HCT116 (cell line): ENCODE results near the gene CDKAL1. TPM values are rescaled to one million over a fixed set of nuclear protein-coding genes. Genes with fewer than 3 reads are reported as not detected.

Experiments used
- ATAC-seq: fragments of 200-7000 bp; cut with Tn5 transposase; 2 replicates; pipeline ENCODE4 v1.9.1; 2020; ENCODE audit warnings: mild to moderate bottlenecking, moderate library complexity
- BruUV-seq: library from RNA; stranded (reverse); fragments of 400-500 nt; replicated peaks from 2 replicates; lab custom pipeline; 2021; lab: Mats Ljungman, UMichigan
- CTCF ChIA-PET: fragments of 300-600 bp; sonication (Branson Sonifier 250); formaldehyde crosslinking; loops from one replicate; lab custom pipeline; 2021; ENCODE audit warnings: antibody characterized with exemption; lab: Charles Lee
- POLR2A ChIA-PET: fragments of 300-600, 350-600 bp; sonication (Branson Sonifier 250); formaldehyde crosslinking; loops from one replicate; lab custom pipeline; 2021; ENCODE audit warnings: antibody characterized with exemption; lab: Charles Lee
- RAD21 ChIA-PET, 2 experiments: fragments of 300-600 bp; sonication (Branson Sonifier 250); formaldehyde crosslinking; loops; one replicate each; lab custom pipeline; 2023; ENCODE audit warnings: low total read pairs in 2 of 2; ENCODE audit not compliant: uncharacterized antibody in 2 of 2, unreplicated experiment in 2 of 2, low non-redundant PET in 1 of 2; lab: Charles Lee
- DNase-seq: peaks from one replicate; pipeline ENCODE4 v3.0.0-alpha.2; 2010; ENCODE audit warnings: low read depth, low spot score
- H2AFZ ChIP-seq: fragments of 200-600 bp; shearing (Covaris generic), sonication (generic); 2 replicates; pipeline ENCODE4 v1.6.1; 2017; ENCODE audit warnings: low read depth, mixed run types, mixed read lengths, antibody characterized with exemption, low read length; ENCODE audit not compliant: poor library complexity, severe bottlenecking
- H3K27ac ChIP-seq: 2 replicates; pipeline ENCODE4 v1.5.1; 2012; ENCODE audit warnings: low read depth, low read length
- H3K27me3 ChIP-seq: fragments of 200-600 bp; sonication (generic); 2 replicates; pipeline ENCODE4 v1.6.1; 2016; ENCODE audit warnings: mixed run types, low read length, mixed read lengths; ENCODE audit not compliant: insufficient read depth
- H3K36me3 ChIP-seq, 2 experiments: fragments of 200-500 bp in 1 of 2; fragments of 200-600 bp in 1 of 2; sonication (Bioruptor generic) in 1 of 2; sonication (generic) in 1 of 2; 2 replicates each; pipeline versions ENCODE4 v1.5.1 to v1.6.1; 2014 to 2016; ENCODE audit warnings: low read length in 2 of 2, inconsistent platforms in 1 of 2, mixed read lengths in 1 of 2, mixed run types in 1 of 2; ENCODE audit not compliant: insufficient read depth in 2 of 2, control insufficient read depth in 1 of 2
- H3K4me1 ChIP-seq, 2 experiments: fragments of 200-600 bp in 1 of 2; sonication (generic) in 1 of 2; 2 replicates each; pipeline versions ENCODE4 v1.5.1 to v1.6.1; 2012 to 2017; ENCODE audit warnings: low read length in 2 of 2, inconsistent platforms in 1 of 2, mild to moderate bottlenecking in 1 of 2, mixed read lengths in 1 of 2, mixed run types in 1 of 2, moderate library complexity in 1 of 2; ENCODE audit not compliant: insufficient read depth in 2 of 2, control insufficient read depth in 1 of 2
- H3K4me2 ChIP-seq: fragments of 200-600 bp; sonication (generic); 2 replicates; pipeline ENCODE4 v1.6.1; 2017; ENCODE audit warnings: mixed run types, low read length, mixed read lengths
- H3K4me3 ChIP-seq, 2 experiments: fragments of 200-600 bp in 1 of 2; sonication (generic) in 1 of 2; replicated peaks in 1 of 2; 2 replicates each; pipeline ENCODE4 v1.5.1; 2011 to 2016; ENCODE audit warnings: low read length in 2 of 2, control low read depth in 1 of 2, low read depth in 1 of 2, mild to moderate bottlenecking in 1 of 2, mixed read lengths in 1 of 2, mixed run types in 1 of 2
- H3K79me2 ChIP-seq: fragments of 200-600 bp; sonication (generic); 2 replicates; pipeline ENCODE4 v1.6.1; 2017; ENCODE audit warnings: mild to moderate bottlenecking, mixed run types, low read length, moderate library complexity, mixed read lengths; ENCODE audit not compliant: insufficient read depth
- H3K9ac ChIP-seq: fragments of 200-600 bp; sonication (generic); 2 replicates; pipeline ENCODE4 v1.6.1; 2016; ENCODE audit warnings: low read length, mixed read lengths
- H3K9me2 ChIP-seq: fragments of 200-600 bp; sonication (generic), shearing (Covaris generic); 2 replicates; pipeline ENCODE4 v1.6.1; 2017; ENCODE audit warnings: mixed run types, mild to moderate bottlenecking, moderate library complexity; ENCODE audit not compliant: insufficient read depth
- H3K9me3 ChIP-seq, 2 experiments: fragments of 200-500 bp in 1 of 2; fragments of 200-600 bp in 1 of 2; sonication (Bioruptor generic) in 1 of 2; sonication (generic) in 1 of 2; 2 replicates each; pipeline ENCODE4 v1.6.1; 2014 to 2017; ENCODE audit warnings: low read length in 2 of 2, mixed read lengths in 2 of 2, inconsistent platforms in 1 of 2, low read depth in 1 of 2, mild to moderate bottlenecking in 1 of 2, mixed run types in 1 of 2, moderate library complexity in 1 of 2; ENCODE audit not compliant: control insufficient read depth in 1 of 2, insufficient read depth in 1 of 2
- H4K20me1 ChIP-seq: fragments of 200-600 bp; sonication (generic), shearing (Covaris generic); 2 replicates; pipeline ENCODE4 v1.6.1; 2017; ENCODE audit warnings: mixed run types, mild to moderate bottlenecking, moderate library complexity; ENCODE audit not compliant: insufficient read depth
- CEBPB ChIP-seq: IDR thresholded peaks from 2 replicates; pipeline ENCODE4 v1.6.1; 2012; ENCODE audit warnings: low read depth
- EGR1 ChIP-seq: IDR thresholded peaks from 2 replicates; pipeline ENCODE4 v1.6.1; 2012; ENCODE audit warnings: low read depth
- ELF1 ChIP-seq: IDR thresholded peaks from 2 replicates; pipeline ENCODE4 v1.6.1; 2012; ENCODE audit warnings: low read depth, borderline replicate concordance
- EZH2 ChIP-seq: fragments of 200-600 bp; sonication (generic); IDR thresholded peaks from 2 replicates; pipeline ENCODE4 v1.6.1; 2017; ENCODE audit warnings: antibody characterized with exemption, mixed run types
- FOSL1 ChIP-seq: IDR thresholded peaks from 2 replicates; pipeline ENCODE4 v1.6.1; 2012; ENCODE audit warnings: low read depth
- JUND ChIP-seq: IDR thresholded peaks from 2 replicates; pipeline ENCODE4 v1.6.1; 2012
- POLR2A ChIP-seq: IDR thresholded peaks from 2 replicates; pipeline ENCODE4 v1.7.0; 2011; ENCODE audit warnings: borderline replicate concordance; ENCODE audit not compliant: insufficient read depth, insufficient read length; ENCODE audit errors: extremely low read depth
- RAD21 ChIP-seq: IDR thresholded peaks from 2 replicates; pipeline ENCODE4 v1.6.1; 2012; ENCODE audit warnings: low read depth, mild to moderate bottlenecking
- SRF ChIP-seq: IDR thresholded peaks from 2 replicates; pipeline ENCODE4 v1.6.1; 2012; ENCODE audit warnings: low read depth
- TCF7L2 ChIP-seq: IDR thresholded peaks from 2 replicates; pipeline ENCODE4 v1.7.0; 2011; ENCODE audit warnings: borderline replicate concordance, inconsistent platforms; ENCODE audit not compliant: insufficient read depth, insufficient read length; ENCODE audit errors: extremely low read depth
- YY1 ChIP-seq: IDR thresholded peaks from 2 replicates; pipeline ENCODE4 v1.6.1; 2011; ENCODE audit warnings: low read length, low read depth, moderate library complexity, mild to moderate bottlenecking; ENCODE audit not compliant: insufficient replicate concordance; ENCODE audit errors: extremely low read depth
- ZFX ChIP-seq: fragments of 450-650 bp; IDR thresholded peaks from 2 replicates; pipeline ENCODE4 v1.6.1; 2017
- intact Hi-C: fragments of 100-400 bp; cut with micrococcal nuclease; formaldehyde crosslinking; loops from 2 replicates; pipeline ENCODE4 v1.10.0; 2022
- total RNA-seq: library from RNA; stranded (reverse); gene quantifications from one replicate; pipeline ENCODE4 v1.2.1, GENCODE V29; 2021; ENCODE audit not compliant: unreplicated experiment
- TF ChIP-seq, protein P1 (sequence below): IDR thresholded peaks from 2 replicates; pipeline ENCODE4 v1.6.1; 2011; ENCODE audit warnings: mild to moderate bottlenecking, low read length, moderate library complexity; ENCODE audit not compliant: insufficient replicate concordance; ENCODE audit errors: extremely low read depth
- TF ChIP-seq, protein P2 (sequence below): IDR thresholded peaks from 2 replicates; pipeline ENCODE4 v1.6.1; 2012
- TF ChIP-seq, protein P3 (sequence below): IDR thresholded peaks from 2 replicates; pipeline ENCODE4 v1.6.1; 2012; ENCODE audit warnings: low read depth
- TF ChIP-seq, protein P4 (sequence below): IDR thresholded peaks from 2 replicates; pipeline ENCODE4 v1.6.1; 2012

The CDKAL1 gene
- total RNA-seq, 1 experiment from 2014 or later, result 14.9 TPM

DNA sequence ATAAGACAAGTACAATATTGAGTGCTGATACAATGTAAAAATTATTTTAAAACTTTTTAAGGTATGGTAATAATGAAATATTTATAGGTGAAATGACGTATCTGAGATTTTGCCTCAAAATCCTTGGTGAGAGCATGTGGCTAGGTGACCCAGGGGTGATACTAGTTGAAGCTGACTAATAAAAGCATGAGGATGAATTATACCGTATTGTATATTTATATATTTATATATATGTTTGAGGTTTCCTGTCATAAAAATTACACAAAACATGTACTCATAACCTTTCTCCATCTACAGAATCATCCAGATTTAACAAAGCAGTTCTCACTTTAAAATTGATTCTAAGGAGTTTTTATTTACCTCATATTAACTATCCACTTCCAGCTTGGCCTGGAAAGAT is 358.1 kb downstream of the CDKAL1 start:
- POLR2A ChIA-PET, result no interaction called here
- RAD21 ChIA-PET, result no interaction called here
- no peaks in the 10 kb centered on the region for H4K20me1 ChIP-seq
- TF ChIP-seq, protein P1, sequence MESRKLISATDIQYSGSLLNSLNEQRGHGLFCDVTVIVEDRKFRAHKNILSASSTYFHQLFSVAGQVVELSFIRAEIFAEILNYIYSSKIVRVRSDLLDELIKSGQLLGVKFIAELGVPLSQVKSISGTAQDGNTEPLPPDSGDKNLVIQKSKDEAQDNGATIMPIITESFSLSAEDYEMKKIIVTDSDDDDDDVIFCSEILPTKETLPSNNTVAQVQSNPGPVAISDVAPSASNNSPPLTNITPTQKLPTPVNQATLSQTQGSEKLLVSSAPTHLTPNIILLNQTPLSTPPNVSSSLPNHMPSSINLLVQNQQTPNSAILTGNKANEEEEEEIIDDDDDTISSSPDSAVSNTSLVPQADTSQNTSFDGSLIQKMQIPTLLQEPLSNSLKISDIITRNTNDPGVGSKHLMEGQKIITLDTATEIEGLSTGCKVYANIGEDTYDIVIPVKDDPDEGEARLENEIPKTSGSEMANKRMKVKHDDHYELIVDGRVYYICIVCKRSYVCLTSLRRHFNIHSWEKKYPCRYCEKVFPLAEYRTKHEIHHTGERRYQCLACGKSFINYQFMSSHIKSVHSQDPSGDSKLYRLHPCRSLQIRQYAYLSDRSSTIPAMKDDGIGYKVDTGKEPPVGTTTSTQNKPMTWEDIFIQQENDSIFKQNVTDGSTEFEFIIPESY, result no peak
- TF ChIP-seq RAD21, result no peak
- TF ChIP-seq, all 23 proteins: peak for 0
- BruUV-seq, result no TSS peak
- H3K27me3 ChIP-seq, result no peaks in the 10 kb centered on the region
- no peak overlapping the region for H3K4me3 ChIP-seq
- H3K9me2 ChIP-seq, result no peaks in the 10 kb centered on the region
- ATAC-seq (no peak), DNase-seq (no peak)
- H3K27ac ChIP-seq, result no peak overlapping the region
- peaks cover 0 to 5% of the 10 kb centered on the region in 2 experiments; a peak in 1 of 4 replicates for H3K4me1 ChIP-seq
- no peak overlapping the region for H3K9ac ChIP-seq
- H3K9me3 ChIP-seq, result no peaks in the 10 kb centered on the region
- no peaks in the 10 kb centered on the region for H3K79me2 ChIP-seq
- intact Hi-C loops, result loop anchor here (5.0 kb wide), 1 partner anchor 110 kb away; no protein-coding TSS in a partner anchor
- no peaks in the 10 kb centered on the region for H3K36me3 ChIP-seq
- no peak overlapping the region for H2AFZ ChIP-seq
- H3K4me2 ChIP-seq, result no peak overlapping the region
- CTCF ChIA-PET, result no interaction called here

DNA sequence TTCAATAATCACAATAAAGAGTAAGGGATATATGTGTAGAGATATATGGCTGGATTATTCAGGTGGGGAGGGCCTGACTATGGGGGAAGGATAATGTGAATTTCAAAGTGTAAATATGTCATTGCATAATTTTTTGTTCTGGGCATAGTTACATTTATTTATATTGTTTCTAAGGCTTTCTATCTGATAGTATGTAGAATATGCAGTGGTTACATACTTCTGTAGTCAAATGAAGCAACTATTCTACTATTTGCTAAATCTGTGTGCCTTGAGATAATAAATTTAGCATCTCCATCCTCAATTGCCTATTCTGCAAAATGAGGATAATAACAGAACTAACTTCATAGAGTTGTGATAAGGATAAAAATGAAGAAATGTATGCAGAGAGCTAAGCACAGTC is 359.2 kb downstream of the CDKAL1 start:
- Histone ChIP-seq H3K4me3 (no peak overlapping the region), H3K36me3 (no peaks in the 10 kb centered on the region), H3K27ac (no peak overlapping the region), H3K9me3 (no peaks in the 10 kb centered on the region), H3K79me2 (no peaks in the 10 kb centered on the region), H3K9ac (no peak overlapping the region), H3K27me3 (no peaks in the 10 kb centered on the region), H3K4me1 (peaks cover 0 to 5% of the 10 kb centered on the region in 2 experiments; a peak in 1 of 4 replicates), H3K4me2 (no peak overlapping the region), H4K20me1 (no peaks in the 10 kb centered on the region), H3K9me2 (no peaks in the 10 kb centered on the region), H2AFZ (no peak overlapping the region)
- CTCF ChIA-PET, result no interaction called here
- TF ChIP-seq CEBPB (no peak), RAD21 (no peak), EZH2 (no peak), FOSL1 (no peak), JUND (no peak), ELF1 (no peak), YY1 (no peak), ZFX (no peak), TCF7L2 (no peak), SRF (no peak), POLR2A (no peak), EGR1 (no peak)
- TF ChIP-seq, protein P2, sequence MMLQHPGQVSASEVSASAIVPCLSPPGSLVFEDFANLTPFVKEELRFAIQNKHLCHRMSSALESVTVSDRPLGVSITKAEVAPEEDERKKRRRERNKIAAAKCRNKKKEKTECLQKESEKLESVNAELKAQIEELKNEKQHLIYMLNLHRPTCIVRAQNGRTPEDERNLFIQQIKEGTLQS, result no peak
- TF ChIP-seq, protein P3, sequence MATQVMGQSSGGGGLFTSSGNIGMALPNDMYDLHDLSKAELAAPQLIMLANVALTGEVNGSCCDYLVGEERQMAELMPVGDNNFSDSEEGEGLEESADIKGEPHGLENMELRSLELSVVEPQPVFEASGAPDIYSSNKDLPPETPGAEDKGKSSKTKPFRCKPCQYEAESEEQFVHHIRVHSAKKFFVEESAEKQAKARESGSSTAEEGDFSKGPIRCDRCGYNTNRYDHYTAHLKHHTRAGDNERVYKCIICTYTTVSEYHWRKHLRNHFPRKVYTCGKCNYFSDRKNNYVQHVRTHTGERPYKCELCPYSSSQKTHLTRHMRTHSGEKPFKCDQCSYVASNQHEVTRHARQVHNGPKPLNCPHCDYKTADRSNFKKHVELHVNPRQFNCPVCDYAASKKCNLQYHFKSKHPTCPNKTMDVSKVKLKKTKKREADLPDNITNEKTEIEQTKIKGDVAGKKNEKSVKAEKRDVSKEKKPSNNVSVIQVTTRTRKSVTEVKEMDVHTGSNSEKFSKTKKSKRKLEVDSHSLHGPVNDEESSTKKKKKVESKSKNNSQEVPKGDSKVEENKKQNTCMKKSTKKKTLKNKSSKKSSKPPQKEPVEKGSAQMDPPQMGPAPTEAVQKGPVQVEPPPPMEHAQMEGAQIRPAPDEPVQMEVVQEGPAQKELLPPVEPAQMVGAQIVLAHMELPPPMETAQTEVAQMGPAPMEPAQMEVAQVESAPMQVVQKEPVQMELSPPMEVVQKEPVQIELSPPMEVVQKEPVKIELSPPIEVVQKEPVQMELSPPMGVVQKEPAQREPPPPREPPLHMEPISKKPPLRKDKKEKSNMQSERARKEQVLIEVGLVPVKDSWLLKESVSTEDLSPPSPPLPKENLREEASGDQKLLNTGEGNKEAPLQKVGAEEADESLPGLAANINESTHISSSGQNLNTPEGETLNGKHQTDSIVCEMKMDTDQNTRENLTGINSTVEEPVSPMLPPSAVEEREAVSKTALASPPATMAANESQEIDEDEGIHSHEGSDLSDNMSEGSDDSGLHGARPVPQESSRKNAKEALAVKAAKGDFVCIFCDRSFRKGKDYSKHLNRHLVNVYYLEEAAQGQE, result no peak
- TF ChIP-seq, protein P4, sequence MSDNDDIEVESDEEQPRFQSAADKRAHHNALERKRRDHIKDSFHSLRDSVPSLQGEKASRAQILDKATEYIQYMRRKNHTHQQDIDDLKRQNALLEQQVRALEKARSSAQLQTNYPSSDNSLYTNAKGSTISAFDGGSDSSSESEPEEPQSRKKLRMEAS, result no peak
- POLR2A ChIA-PET, result no interaction called here
- ATAC-seq, result no peak
- BruUV-seq, result no TSS peak
- no peak for DNase-seq
- RAD21 ChIA-PET, result no interaction called here
- intact Hi-C loops, result loop anchor here (5.0 kb wide), 1 partner anchor 109 kb away; no protein-coding TSS in a partner anchor
